ENCODE results near the gene MTIF2.

DNA sequence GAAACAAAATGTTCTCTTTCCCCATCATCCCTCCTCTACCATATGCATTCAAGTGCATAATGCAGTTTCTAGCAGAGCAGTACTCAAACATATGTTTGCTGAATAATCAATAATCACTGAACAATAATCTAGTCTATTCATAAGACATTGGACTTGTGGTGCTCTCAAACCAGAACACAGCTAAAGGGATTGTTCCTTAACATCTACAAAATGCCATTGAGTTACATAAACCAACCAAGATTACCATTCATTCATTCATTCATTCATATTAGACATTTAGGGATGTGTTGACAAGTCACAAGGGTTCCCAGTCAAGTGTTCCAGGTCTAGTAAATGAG is 40.8 kb downstream of the MTIF2 start:
- TF ChIP-seq, protein P1, sequence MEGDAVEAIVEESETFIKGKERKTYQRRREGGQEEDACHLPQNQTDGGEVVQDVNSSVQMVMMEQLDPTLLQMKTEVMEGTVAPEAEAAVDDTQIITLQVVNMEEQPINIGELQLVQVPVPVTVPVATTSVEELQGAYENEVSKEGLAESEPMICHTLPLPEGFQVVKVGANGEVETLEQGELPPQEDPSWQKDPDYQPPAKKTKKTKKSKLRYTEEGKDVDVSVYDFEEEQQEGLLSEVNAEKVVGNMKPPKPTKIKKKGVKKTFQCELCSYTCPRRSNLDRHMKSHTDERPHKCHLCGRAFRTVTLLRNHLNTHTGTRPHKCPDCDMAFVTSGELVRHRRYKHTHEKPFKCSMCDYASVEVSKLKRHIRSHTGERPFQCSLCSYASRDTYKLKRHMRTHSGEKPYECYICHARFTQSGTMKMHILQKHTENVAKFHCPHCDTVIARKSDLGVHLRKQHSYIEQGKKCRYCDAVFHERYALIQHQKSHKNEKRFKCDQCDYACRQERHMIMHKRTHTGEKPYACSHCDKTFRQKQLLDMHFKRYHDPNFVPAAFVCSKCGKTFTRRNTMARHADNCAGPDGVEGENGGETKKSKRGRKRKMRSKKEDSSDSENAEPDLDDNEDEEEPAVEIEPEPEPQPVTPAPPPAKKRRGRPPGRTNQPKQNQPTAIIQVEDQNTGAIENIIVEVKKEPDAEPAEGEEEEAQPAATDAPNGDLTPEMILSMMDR (IDR thresholded peaks at IDR 0.05; ENCODE audit: low read depth, low read length, poor library complexity, severe bottlenecking): no peak
- no peak for TF ChIP-seq EZH2phosphoT487 (IDR thresholded peaks at IDR 0.05; ENCODE audit: borderline replicate concordance, low read length)
